ENCODE measurements around the gene RMDN3.

Gene RMDN3

GRCh38 chr15:40693904-40694687 is 61.0 kb downstream of the RMDN3 start:
- no peak for DNase-seq (ENCODE audit: low spot score)

GRCh38 chr15:40691737-40692136 is 63.3 kb downstream of the RMDN3 start:
- DNase-seq (ENCODE audit: low spot score): no peak

GRCh38 chr15:40688932-40689799 is 65.9 kb downstream of the RMDN3 start:
- DNase-seq (ENCODE audit: low spot score): no peak

Measured in HuH-7.5 (cell line).